ENCODE measurements around the gene NANOS3. TPM values are rescaled to one million over a fixed set of nuclear protein-coding genes. Genes with fewer than 3 reads are reported as not detected.

NANOS3 gene
- total and polyA plus RNA-seq, 9 of the 15 experiments (the other 6 are each of a cell fraction or from before 2014, with no cell fraction given): not detected

DNA sequence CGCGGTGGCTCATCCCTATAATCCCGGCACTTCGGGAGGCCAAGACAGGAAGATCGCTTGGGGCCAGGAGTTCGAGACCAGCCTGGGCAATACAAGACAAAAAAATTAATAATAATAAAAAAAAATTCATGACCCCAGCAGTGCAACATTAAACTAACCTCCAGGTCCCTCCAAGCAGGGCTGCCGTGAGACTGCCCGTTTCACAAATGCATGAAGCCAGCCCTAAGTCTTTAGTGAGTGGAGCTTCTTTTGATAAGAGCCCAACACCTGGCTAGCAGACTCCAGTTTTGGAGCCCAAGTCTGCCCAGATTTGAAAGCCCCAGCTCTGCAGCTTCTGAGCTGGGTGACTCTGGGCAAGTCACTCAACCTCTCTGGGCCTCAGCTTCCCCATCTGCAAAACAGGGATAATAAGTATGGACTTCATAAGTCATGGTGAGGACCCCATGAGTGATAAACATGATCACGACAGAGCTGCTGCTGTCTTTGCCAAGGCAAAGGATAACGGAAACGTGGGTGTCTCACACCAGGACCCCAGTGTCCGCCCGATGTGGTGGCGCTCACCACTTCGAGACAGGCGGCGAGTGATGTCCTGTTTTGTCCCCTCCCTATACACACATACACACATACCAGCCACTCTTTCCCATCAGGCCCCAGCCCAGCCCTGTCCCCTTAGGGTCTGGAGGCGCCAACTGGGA lies 38.4 kb upstream of the NANOS3 start (continued):
- TF ChIP-seq ETV5 (CRISPR knock-in tag; IDR thresholded peaks at IDR 0.05; ENCODE audit: low read depth) (no peak), ERF (CRISPR knock-in tag; IDR thresholded peaks at IDR 0.05) (no peak), EZH2 (IDR thresholded peaks at IDR 0.05; ENCODE audit: borderline replicate concordance, low read depth, low read length) (no peak), BRD4 (IDR thresholded peaks at IDR 0.05) (no peak), ZNF592 (IDR thresholded peaks at IDR 0.05) (peak; percentile 94)
- TF ChIP-seq, protein P1, sequence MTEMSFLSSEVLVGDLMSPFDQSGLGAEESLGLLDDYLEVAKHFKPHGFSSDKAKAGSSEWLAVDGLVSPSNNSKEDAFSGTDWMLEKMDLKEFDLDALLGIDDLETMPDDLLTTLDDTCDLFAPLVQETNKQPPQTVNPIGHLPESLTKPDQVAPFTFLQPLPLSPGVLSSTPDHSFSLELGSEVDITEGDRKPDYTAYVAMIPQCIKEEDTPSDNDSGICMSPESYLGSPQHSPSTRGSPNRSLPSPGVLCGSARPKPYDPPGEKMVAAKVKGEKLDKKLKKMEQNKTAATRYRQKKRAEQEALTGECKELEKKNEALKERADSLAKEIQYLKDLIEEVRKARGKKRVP (CRISPR knock-in tag; IDR thresholded peaks at IDR 0.05): no peak
- TF ChIP-seq, protein P2, sequence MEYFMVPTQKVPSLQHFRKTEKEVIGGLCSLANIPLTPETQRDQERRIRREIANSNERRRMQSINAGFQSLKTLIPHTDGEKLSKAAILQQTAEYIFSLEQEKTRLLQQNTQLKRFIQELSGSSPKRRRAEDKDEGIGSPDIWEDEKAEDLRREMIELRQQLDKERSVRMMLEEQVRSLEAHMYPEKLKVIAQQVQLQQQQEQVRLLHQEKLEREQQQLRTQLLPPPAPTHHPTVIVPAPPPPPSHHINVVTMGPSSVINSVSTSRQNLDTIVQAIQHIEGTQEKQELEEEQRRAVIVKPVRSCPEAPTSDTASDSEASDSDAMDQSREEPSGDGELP (CRISPR knock-in tag; IDR thresholded peaks at IDR 0.05; ENCODE audit: borderline replicate concordance): no peak
- TF ChIP-seq, protein P3, sequence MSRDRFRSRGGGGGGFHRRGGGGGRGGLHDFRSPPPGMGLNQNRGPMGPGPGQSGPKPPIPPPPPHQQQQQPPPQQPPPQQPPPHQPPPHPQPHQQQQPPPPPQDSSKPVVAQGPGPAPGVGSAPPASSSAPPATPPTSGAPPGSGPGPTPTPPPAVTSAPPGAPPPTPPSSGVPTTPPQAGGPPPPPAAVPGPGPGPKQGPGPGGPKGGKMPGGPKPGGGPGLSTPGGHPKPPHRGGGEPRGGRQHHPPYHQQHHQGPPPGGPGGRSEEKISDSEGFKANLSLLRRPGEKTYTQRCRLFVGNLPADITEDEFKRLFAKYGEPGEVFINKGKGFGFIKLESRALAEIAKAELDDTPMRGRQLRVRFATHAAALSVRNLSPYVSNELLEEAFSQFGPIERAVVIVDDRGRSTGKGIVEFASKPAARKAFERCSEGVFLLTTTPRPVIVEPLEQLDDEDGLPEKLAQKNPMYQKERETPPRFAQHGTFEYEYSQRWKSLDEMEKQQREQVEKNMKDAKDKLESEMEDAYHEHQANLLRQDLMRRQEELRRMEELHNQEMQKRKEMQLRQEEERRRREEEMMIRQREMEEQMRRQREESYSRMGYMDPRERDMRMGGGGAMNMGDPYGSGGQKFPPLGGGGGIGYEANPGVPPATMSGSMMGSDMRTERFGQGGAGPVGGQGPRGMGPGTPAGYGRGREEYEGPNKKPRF (IDR thresholded peaks at IDR 0.05; ENCODE audit: low read depth, low read length): no peak
